GM20431 (cell line): ENCODE data around the gene GPR132.
"Not testable (repeated sequence)": the region's sequence is repeated elsewhere in the genome, so short reads cannot be mapped to it uniquely, and the experiment has no call there.

Experiments
- in situ Hi-C: fragments of 300-500 bp; cut with MseI, MboI; formaldehyde crosslinking; loops from one replicate; pipeline ENCODE4 v1.15.0; 2020; ENCODE audit warnings: low sequenced_read_pairs; ENCODE audit not compliant: unreplicated experiment

Gene GPR132

DNA sequence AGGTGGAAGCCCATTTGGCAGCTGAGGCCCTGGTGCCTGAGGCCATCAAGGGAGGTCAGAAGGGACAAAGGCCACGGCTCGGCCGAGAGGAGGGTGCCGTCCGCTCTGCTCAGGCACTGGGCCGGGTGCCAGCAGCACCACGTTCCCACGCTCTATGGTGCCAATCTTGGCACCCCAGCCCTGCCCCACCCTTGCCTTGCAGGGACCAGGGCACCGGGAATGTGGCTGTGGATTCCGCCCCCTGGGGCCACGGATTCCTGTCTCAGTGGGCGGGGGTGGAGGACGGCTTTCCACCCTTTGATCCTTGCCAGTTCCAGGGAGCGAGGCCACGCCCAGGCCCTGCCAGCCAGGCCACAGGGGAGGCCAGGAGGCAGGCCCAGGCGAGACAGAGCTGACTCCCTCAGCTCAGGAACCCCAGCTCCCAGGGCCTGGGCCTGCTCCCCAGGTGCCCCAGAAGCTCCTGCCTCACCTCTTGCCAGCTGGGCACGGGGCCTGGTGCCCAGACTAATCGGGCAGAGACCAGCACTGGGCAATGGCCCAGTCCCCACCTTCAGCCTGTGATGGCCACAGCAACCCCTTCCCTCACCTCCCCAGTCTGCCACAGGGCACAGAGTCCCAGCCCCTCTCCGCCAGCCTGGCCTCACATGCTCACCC is 26.4 kb upstream of the GPR132 start:
- in situ Hi-C loops = no loop called here

- in situ Hi-C loops = no loop called here
Observed at GRCh38 chr14:105091054-105091516, 25.9 kb upstream of the GPR132 start.

DNA sequence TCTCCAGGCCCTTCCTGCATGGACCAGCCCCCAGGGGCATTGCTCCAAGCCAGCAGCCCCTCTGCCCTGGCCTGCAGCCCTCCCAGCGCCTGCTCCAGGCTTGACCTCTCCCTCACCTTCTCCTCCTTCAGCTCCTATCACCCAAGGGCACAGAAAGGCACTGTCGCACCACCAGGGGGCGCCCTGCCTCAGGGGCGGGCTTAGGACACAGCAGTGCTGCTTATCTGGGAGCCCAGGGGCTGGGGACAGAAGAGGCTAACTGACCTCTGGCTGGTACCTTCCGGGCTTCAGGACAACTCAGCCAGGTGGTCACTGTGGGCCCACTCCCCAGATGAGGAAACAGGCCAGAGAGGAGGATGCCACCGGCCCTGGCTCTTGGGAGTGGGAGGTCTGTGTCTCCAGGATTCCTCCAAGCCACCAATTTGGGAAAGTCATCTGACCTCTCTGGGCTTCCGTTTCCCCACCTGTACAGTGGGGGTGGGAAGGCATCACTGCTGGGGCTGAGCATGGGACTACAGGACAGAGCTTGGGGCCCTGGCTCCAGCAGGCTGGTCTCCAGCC is 25.3 kb upstream of the GPR132 start:
- in situ Hi-C loops = no loop called here

- in situ Hi-C loops = no loop called here
Observed at GRCh38 chr14:105089746-105090492, 24.7 kb upstream of the GPR132 start.

DNA sequence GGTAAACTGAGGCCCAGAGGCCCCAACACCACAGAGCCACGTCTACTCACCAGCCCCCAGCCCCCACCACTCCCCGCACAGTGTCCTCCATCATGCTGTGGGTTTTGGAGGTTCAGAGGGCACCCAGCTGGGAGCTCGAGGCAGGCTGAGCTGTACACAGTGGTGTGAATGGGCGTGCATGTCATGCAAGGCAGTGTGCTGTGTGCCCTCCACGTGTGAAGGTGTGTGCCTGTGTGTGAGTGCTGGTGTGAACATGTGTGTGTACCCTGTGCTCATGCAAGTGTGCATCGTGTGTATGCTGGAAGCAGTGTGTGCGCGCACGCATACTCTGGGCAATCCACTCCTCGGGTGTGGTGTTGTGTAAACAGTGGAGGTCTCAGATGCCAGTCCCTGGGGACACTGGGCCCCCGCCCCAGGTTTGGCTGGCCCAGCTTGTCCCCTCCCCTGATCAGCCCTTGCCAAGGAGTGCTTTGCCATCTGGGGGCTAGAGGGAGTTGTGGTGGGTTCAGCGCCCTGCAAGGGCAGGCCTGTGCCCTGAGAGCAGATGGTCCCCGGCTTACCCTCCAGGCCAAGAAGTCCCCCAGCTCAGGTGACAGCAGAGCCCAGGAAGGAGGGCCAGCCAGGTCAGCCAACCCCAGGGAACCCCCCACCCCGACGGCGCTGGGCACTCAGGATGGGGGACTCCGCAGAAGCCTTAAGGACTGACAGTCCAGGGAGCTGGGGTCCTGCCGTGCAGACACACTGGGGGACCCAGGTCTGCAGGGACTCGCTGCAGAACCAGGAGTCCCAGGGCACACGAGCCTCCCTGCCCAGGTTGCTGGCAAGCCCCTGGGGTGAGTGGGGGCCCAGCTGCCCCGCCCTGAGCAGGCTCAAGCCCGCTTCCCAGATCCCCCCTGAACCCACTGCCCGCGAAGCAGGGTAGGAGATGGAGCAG is 23.8 kb upstream of the GPR132 start:
- in situ Hi-C loops = no loop called here

- in situ Hi-C loops = no loop called here
Observed at GRCh38 chr14:105087963-105088811, 23.0 kb upstream of the GPR132 start.

DNA sequence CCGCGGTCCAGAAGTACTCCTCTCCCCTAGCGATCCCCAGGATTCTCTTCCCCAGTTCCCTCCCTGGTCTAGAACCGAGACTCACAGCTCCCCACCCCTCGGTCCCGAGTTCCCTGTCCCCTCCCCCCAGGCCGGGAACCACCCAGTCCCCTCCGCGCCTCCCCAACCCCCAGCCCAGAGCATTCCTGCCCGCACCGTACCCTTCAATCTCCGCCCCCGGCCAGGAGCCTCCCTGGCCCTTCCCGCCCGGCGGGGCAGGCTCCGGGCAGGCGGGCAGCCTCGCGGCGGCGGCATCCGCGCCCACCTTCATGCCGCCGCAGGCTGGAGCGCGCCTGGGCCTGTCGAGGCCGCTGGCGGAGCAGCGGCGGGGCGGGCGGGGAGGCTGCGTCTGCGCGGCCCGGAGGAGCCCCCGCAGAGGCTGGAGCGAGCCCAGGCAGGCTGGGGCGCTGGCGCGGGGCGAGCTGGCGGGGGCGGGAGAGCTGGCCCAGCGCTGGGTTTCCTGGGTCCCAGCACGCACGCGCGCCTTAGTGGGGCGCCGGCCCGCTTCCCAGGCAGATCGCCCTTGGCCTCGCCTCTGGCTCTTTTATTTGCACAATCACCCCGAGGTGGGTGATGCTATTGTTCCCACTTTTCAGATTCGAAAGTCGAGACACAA is 22.2 kb upstream of the GPR132 start:
- in situ Hi-C loops = no loop called here

DNA sequence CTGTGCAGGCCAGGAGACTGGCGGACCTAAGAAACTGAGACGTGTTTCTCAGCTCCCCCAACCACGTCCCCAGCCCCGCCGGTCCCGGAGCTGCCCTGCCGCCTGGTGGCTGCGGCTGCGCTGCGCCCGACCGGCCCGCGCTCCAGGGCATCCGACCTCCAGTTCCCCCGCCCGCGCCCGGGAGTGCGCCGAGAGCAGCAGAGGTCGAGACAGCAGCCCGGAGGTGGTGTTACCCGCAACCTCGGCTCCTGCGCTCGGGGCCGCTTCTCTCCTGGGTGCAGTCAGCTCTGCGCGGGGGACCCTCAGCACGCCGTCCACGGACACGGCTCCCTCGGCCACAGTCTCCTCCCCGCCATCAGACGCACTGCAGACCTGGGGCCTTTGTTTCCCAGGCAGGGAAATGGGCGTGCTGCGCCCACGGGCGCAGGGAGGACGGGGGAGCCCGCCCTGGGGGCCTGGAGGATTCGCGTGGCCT is 21.6 kb upstream of the GPR132 start:
- in situ Hi-C loops = no loop called here

DNA sequence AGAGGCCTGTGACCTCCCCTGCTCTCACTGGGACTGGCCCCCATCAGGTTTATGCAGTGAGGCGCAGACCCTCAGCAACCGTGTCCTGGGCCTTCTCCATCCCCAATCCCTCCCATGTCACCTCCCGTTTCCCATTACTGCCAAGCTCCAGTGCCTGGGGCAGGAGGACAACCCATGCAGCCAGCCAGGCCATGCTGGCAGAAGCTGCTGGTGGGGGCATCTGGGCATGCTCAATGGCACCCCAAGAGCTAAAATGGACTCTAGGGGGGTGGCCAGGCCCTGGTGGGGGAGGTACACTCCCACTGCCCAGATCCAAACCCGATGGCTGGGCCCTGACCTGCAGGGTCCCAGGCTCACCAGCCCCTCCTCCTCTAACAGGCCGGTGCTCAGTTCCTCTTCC is 20.5 kb upstream of the GPR132 start:
- in situ Hi-C loops = no loop called here

DNA sequence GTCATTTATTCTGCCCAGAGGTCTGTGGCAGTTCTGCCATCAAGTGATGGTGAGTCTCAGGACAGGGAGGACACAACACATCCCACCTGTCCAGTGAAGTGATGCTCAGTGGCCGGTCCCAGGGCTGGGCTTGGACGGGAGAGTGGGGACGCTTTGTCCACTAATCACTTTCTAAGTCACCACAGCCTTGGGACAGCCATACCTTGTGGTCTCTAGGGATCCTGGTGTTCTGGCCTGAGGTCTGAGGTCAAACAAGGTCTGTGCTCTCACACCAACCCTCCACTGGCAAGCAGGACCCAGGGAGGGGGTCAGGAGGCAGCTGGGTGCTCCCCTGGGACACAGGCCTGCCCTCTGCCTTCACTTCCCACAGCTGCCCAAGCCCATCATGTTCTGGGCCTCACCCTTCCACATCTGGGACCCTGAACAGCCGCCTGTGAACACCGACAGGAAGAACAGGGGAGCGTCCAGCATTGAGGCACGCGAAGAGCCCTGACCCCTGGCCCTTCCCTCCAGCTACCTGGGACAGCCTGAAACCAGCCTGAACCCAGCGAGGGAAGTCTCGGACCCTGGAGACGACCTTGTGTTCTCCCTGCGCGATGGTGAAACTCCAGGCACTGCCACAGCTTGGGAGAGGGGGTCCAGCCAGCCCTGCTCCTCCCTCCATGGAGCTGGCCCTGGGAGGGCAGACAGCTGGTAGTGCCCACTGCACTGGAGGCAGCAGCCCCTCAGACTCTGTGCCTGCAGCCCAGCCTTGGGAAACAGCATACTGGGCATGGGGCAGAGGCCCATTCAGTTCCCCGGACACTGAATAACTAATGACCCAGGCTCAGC is 19.7 kb upstream of the GPR132 start:
- in situ Hi-C loops = no loop called here

GRCh38 chr14:105083926-105084685 is 18.9 kb upstream of the GPR132 start:
- in situ Hi-C loops = no loop called here

- in situ Hi-C loops = no loop called here
Observed at GRCh38 chr14:105082703-105083102, 17.5 kb upstream of the GPR132 start.

DNA sequence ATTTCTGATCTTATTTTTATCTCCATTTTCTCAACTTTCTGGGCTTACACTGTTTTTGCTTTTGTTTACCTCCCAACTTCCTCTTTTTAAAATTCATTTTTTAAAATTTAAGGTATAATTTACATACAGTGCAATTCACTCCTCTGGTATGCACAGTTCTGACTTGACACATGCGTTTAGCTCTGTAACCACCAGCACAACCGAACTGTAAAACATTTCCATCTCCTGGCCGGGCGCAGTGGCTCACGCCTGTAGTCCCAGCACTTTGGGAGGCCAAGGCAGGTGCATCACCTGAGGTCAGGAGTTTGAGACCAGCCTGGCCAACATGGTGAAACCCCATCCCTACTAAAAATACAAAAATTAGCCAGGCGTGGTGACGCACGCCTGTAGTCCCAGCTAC is 16.2 kb upstream of the GPR132 start:
- in situ Hi-C loops = not testable (repeated sequence)

DNA sequence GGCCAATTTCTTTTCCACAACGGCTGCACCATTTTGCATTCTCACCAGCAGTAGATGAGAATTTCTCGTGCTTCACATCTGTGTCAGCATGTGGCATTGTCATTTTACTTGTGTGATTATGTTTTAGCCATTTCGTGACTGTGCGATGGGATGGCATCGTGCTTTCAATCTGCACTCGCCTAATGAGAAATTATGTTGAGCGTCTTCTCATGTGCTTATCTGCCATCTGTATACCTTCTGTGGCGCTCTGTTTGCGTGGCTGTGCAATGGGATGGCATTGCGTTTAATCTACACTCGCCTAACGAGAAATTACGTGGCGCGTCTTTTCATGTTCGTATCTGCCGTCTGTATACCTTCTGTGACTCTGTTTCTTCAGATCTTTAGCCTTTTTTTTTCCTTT is 14.9 kb upstream of the GPR132 start:
- in situ Hi-C loops = no loop called here

DNA sequence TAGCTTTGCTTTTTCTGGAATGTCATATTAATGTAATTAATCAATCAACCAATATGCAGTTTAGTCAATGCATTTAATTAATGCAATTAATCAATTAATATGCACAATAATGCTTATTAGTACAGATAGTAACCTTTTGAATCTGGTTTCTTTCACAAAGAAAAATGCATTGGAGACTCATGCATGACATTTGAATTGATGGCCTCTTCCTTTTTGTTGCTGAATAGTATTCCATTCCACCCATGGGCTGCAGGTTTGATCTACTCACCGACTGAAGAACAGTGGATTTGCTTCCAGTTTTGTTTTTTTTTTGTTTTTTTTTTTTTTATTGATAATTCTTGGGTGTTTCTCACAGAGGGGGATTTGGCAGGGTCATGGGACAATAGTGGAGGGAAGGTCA is 13.1 kb upstream of the GPR132 start:
- in situ Hi-C loops = no loop called here

DNA sequence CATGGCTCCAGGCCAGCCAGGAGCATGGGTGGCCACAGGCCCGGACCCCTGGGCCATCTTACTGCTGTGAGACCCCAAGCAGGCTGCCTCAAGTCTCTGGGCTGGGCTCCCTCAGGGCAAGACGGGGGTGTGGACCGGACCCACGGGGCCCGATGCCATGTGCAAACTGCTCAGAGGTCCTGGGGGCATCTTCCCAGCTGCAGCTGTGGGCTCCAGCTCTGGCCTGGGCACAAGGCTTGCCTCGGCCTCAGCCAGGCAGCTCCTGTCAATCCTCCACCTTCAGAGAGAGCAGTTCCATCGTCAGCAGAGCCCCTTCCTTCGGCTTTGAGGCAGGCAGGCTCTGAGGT is 12.4 kb upstream of the GPR132 start:
- in situ Hi-C loops = no loop called here

DNA sequence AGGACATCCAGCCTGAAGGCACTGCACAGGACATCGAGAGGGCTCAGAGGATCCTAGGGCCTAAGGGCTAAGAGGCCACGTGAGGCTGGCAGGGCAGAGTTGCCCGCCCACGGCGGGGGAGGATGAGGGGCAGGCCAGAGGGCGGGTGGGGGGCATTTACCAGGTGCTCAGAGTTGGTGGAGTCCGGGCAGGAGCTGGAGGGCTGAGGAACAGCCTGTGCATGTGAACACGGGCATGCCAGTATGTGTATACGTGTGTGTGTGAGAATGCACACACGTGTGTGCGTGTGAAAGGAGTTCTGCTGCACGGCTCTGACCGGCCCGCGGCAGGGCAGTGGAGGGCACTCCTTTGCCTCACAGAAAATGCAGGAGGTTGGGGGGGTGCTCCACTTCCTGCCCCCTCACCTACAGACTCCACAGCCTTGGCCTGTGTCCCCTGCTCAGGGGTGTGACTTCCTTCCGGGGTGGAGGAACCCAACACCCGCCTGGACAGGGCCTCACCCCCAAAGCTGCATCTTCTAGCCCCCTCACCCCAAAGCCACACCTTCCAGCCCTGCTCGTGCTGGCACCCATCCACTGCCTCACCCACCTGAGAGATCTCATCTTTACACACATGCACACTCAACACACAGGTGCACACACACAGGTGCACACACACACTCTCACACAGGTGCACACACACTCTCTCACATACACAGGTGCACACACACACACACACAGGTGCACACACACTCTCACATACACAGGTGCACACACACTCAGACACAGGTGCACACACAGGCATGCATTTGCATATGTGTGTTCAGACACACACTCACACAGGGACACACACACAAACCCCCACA is 11.8 kb upstream of the GPR132 start:
- in situ Hi-C loops = no loop called here
